SK-N-SH (cell line): Measurements from ENCODE around the gene TMEM269. TPM values are rescaled to one million over a fixed set of nuclear protein-coding genes. Genes with fewer than 3 reads are reported as not detected.

Experiments used
- CTCF ChIA-PET: fragments of 300-600, 350-600 bp; formaldehyde crosslinking; extraction: SDS; loops from one replicate; lab custom pipeline; 2021; lab: Yijun Ruan, JAX
- POLR2A ChIA-PET: fragments of 350-600 bp; sonication (Branson Sonifier 250); formaldehyde crosslinking; extraction: SDS; loops from one replicate; lab custom pipeline; 2020; ENCODE audit warnings: antibody characterized with exemption, inconsistent platforms; lab: Yijun Ruan, JAX
- DNase-seq: peaks from one replicate; pipeline ENCODE4 v3.0.0; 2012
- H2AFZ ChIP-seq: fragments of 200-600 bp; sonication (generic); 2 replicates; pipeline ENCODE4 v1.8.1; 2016; ENCODE audit warnings: antibody characterized with exemption, mild to moderate bottlenecking, low read depth
- H3F3A ChIP-seq: fragments of 200-600 bp; sonication (generic); replicated peaks from 2 replicates; pipeline ENCODE3; 2016; ENCODE audit warnings: antibody characterized with exemption, mild to moderate bottlenecking; ENCODE audit not compliant: insufficient read depth
- H3K27ac ChIP-seq, 2 experiments: fragments of 200-500 bp in 1 of 2; fragments of 200-600 bp in 1 of 2; sonication (Bioruptor generic) in 1 of 2; sonication (generic), shearing (Covaris generic) in 1 of 2; 2 replicates each; pipeline versions ENCODE4 v1.5.1 to v1.6.1; 2014 to 2016; ENCODE audit warnings: low read depth in 2 of 2, inconsistent platforms in 1 of 2, low read length in 1 of 2, mild to moderate bottlenecking in 1 of 2, mixed read lengths in 1 of 2
- H3K27me3 ChIP-seq: fragments of 200-600 bp; sonication (generic), shearing (Covaris generic); 2 replicates; pipeline ENCODE4 v1.6.1; 2016; ENCODE audit warnings: mixed run types; ENCODE audit not compliant: insufficient read depth
- H3K36me3 ChIP-seq, 2 experiments: fragments of 200-500 bp in 1 of 2; fragments of 200-600 bp in 1 of 2; sonication (Bioruptor generic) in 1 of 2; sonication (generic) in 1 of 2; replicated peaks in 1 of 2; 2 replicates each; pipeline versions ENCODE3 to v1.5.1; 2014 to 2016; ENCODE audit warnings: low read length in 1 of 2, mild to moderate bottlenecking in 1 of 2; ENCODE audit not compliant: insufficient read depth in 2 of 2, control insufficient read depth in 1 of 2
- H3K4me1 ChIP-seq, 2 experiments: fragments of 200-500 bp in 1 of 2; fragments of 200-600 bp in 1 of 2; sonication (Bioruptor generic) in 1 of 2; sonication (generic), shearing (Covaris generic) in 1 of 2; 2 replicates each; pipeline versions ENCODE4 v1.5.1 to v1.6.1; 2014 to 2016; ENCODE audit warnings: low read depth in 1 of 2, low read length in 1 of 2, mixed run types in 1 of 2; ENCODE audit not compliant: insufficient read depth in 2 of 2, control insufficient read depth in 1 of 2
- H3K4me2 ChIP-seq: fragments of 200-600 bp; sonication (generic), shearing (Covaris generic); 2 replicates; pipeline ENCODE4 v1.6.1; 2017; ENCODE audit warnings: mixed run types
- H3K4me3 ChIP-seq, 2 experiments: fragments of 200-500 bp in 1 of 2; fragments of 200-600 bp in 1 of 2; sonication (Bioruptor generic) in 1 of 2; sonication (generic), shearing (Covaris generic) in 1 of 2; 2 replicates each; pipeline versions ENCODE4 v1.5.1 to v1.8.1; 2014 to 2016; ENCODE audit warnings: low read depth in 2 of 2, inconsistent platforms in 1 of 2, low read length in 1 of 2, mild to moderate bottlenecking in 1 of 2, mixed read lengths in 1 of 2, moderate library complexity in 1 of 2
- H3K79me2 ChIP-seq: fragments of 200-600 bp; sonication (generic); 2 replicates; pipeline ENCODE4 v1.8.1; 2017; ENCODE audit warnings: mild to moderate bottlenecking; ENCODE audit not compliant: insufficient read depth
- H3K9ac ChIP-seq: fragments of 200-600 bp; sonication (generic); 2 replicates; pipeline ENCODE4 v1.6.1; 2017; ENCODE audit warnings: mixed run types
- H3K9me2 ChIP-seq: fragments of 200-600 bp; sonication (generic); 2 replicates; pipeline ENCODE4 v1.6.1; 2017; ENCODE audit warnings: mixed run types
- H3K9me3 ChIP-seq: fragments of 200-600 bp; sonication (generic); 2 replicates; pipeline ENCODE4 v1.6.1; 2017; ENCODE audit warnings: mixed run types, mild to moderate bottlenecking, moderate library complexity
- H4K20me1 ChIP-seq: fragments of 200-600 bp; sonication (generic); 2 replicates; pipeline ENCODE4 v1.6.1; 2017; ENCODE audit warnings: mild to moderate bottlenecking, mixed run types; ENCODE audit not compliant: insufficient read depth
- EP300 ChIP-seq, 2 experiments: IDR thresholded peaks; 2 replicates each; pipeline versions ENCODE4 v1.4.0 to v1.6.1; 2012; ENCODE audit warnings: borderline replicate concordance in 1 of 2, low read depth in 1 of 2, low read length in 1 of 2
- EZH2phosphoT487 ChIP-seq: fragments of 200-600 bp; sonication (generic); IDR thresholded peaks from 2 replicates; pipeline ENCODE4 v1.6.1; 2017; ENCODE audit warnings: low read depth, mixed run types, mild to moderate bottlenecking, antibody characterized with exemption, moderate library complexity, borderline replicate concordance
- FOSL2 ChIP-seq: IDR thresholded peaks from 2 replicates; pipeline ENCODE4 v1.4.0; 2012; ENCODE audit warnings: low read depth, mild to moderate bottlenecking, moderate library complexity, borderline replicate concordance
- FOXM1 ChIP-seq: IDR thresholded peaks from 2 replicates; pipeline ENCODE4 v1.4.0; 2012; ENCODE audit warnings: low read depth, mild to moderate bottlenecking
- POLR2AphosphoS5 ChIP-seq: IDR thresholded peaks from 2 replicates; pipeline ENCODE4 v1.6.1; 2012; ENCODE audit warnings: low read depth, low read length
- SIN3A ChIP-seq: IDR thresholded peaks from 2 replicates; pipeline ENCODE4 v1.6.1; 2012; ENCODE audit warnings: low read depth, mild to moderate bottlenecking, low read length, moderate library complexity, borderline replicate concordance
- SMC3 ChIP-seq: IDR thresholded peaks from 2 replicates; pipeline ENCODE4 v1.6.1; 2012; ENCODE audit warnings: low read depth, low read length, improper control_type of control experiment
- TAF1 ChIP-seq: IDR thresholded peaks from 2 replicates; pipeline ENCODE4 v1.6.1; 2012; ENCODE audit warnings: low read depth, mild to moderate bottlenecking, low read length, moderate library complexity, borderline replicate concordance
- TEAD4 ChIP-seq: IDR thresholded peaks from 2 replicates; pipeline ENCODE4 v1.4.0; 2012; ENCODE audit warnings: mild to moderate bottlenecking, borderline replicate concordance; ENCODE audit not compliant: insufficient read depth
- YY1 ChIP-seq: IDR thresholded peaks from 2 replicates; pipeline ENCODE4 v1.4.0; 2012; ENCODE audit warnings: low read depth, mild to moderate bottlenecking
- WGBS: methylation state at CpG from one replicate; pipeline ENCODE4 v1.1.6; 2017; ENCODE audit warnings: low lambda C conversion rate; 5-methylcytosine and 5-hydroxymethylcytosine counted together
- polyA plus RNA-seq, 3 experiments: library from polyadenylated mRNA; depleted of rRNA; stranded (reverse); fragments of >200 nt; gene quantifications; 2 replicates each; pipeline ENCODE4 v1.2.3, GENCODE V29; 2012
- TF ChIP-seq, protein P1 (sequence below): IDR thresholded peaks from 2 replicates; pipeline ENCODE4 v1.4.0; 2012; ENCODE audit warnings: low read depth, borderline replicate concordance
- TF ChIP-seq, protein P2 (sequence below): fragments of 200-600 bp; sonication (generic); IDR thresholded peaks from 2 replicates; pipeline ENCODE4 v1.6.1; 2017; ENCODE audit warnings: antibody characterized with exemption, mild to moderate bottlenecking, moderate library complexity

TMEM269 gene
- polyA plus RNA-seq, 1 of the 3 experiments (the other 2 are of a cell fraction): 0.05 TPM

DNA sequence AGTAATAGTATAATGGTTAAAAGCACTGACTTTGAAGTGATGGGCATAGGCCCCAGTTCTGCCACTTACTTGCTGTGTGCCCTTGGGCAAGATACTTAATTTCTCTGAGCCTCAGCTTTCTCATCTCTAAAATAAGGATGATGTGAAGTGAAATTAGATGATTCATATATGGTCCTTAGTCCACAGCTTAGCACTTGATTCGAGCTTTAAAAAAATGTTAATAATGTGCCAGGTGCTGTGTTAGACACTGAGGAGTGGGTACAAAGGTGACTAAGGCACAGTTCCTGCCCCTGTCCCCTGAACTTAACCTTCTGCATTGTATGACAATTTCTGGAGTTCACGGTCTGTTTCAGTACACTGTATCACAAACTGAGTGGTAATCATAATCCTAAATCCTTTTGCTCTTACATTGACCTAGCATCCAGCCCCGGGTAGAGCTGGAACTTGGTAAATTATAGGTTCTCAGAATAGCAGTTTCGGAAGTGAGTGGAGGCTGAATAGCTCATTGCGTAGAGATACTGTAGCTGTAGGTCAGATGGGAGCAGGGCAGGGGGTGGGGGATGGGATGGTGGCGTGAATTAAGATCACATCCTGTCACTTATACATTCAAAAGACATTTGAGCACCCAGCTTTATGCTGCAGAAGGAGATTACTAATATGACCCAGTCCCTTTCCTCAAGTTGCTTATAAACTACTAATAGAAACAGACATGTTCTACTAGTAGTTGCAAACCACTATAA is 63.1 kb downstream of the TMEM269 start:
- Histone ChIP-seq H3K9me3 (no peaks in the 10 kb centered on the region), H3K36me3 (peaks cover 13 to 25% of the 10 kb centered on the region in 2 experiments), H4K20me1 (no peaks in the 10 kb centered on the region), H3K4me3 (peak overlapping the region; percentile 64 to 73), H3K9me2 (no peaks in the 10 kb centered on the region), H3K4me1 (peaks cover 0 to 11% of the 10 kb centered on the region in 2 experiments; a peak in 2 of 4 replicates), H3K79me2 (peaks cover 26% of the 10 kb centered on the region; the same call in 1 of the 2 replicates), H3K27ac (no peak overlapping the region), H2AFZ (no peak overlapping the region), H3K4me2 (peak overlapping the region; percentile 77), H3F3A (peaks cover under 1% of the 10 kb centered on the region), H3K27me3 (no peaks in the 10 kb centered on the region), H3K9ac (no peak overlapping the region)
- 67% methylated on average over 6 of the region's 6 CpGs for WGBS
- ChIA-PET CTCF (interaction anchor here (0.6 to 3.3 kb wide), 8 partner anchors 12 to 676 kb away, joined by 3 to 16 read pairs (median 4); no protein-coding TSS in a partner anchor), POLR2A (no interaction called here)
- TF ChIP-seq EP300 (IDR thresholded peaks at IDR 0.05; ENCODE audit: borderline replicate concordance in 1 of 2, low read depth in 1 of 2, low read length in 1 of 2): no peak
- no peak for TF ChIP-seq TAF1
- TF ChIP-seq YY1: no peak
- TF ChIP-seq POLR2AphosphoS5: no peak
- TF ChIP-seq, protein P1, sequence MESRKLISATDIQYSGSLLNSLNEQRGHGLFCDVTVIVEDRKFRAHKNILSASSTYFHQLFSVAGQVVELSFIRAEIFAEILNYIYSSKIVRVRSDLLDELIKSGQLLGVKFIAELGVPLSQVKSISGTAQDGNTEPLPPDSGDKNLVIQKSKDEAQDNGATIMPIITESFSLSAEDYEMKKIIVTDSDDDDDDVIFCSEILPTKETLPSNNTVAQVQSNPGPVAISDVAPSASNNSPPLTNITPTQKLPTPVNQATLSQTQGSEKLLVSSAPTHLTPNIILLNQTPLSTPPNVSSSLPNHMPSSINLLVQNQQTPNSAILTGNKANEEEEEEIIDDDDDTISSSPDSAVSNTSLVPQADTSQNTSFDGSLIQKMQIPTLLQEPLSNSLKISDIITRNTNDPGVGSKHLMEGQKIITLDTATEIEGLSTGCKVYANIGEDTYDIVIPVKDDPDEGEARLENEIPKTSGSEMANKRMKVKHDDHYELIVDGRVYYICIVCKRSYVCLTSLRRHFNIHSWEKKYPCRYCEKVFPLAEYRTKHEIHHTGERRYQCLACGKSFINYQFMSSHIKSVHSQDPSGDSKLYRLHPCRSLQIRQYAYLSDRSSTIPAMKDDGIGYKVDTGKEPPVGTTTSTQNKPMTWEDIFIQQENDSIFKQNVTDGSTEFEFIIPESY: no peak
- TF ChIP-seq FOXM1: no peak
- no peak for TF ChIP-seq EZH2phosphoT487
- no peak for TF ChIP-seq TEAD4
- no peak for TF ChIP-seq SMC3
- TF ChIP-seq, protein P2, sequence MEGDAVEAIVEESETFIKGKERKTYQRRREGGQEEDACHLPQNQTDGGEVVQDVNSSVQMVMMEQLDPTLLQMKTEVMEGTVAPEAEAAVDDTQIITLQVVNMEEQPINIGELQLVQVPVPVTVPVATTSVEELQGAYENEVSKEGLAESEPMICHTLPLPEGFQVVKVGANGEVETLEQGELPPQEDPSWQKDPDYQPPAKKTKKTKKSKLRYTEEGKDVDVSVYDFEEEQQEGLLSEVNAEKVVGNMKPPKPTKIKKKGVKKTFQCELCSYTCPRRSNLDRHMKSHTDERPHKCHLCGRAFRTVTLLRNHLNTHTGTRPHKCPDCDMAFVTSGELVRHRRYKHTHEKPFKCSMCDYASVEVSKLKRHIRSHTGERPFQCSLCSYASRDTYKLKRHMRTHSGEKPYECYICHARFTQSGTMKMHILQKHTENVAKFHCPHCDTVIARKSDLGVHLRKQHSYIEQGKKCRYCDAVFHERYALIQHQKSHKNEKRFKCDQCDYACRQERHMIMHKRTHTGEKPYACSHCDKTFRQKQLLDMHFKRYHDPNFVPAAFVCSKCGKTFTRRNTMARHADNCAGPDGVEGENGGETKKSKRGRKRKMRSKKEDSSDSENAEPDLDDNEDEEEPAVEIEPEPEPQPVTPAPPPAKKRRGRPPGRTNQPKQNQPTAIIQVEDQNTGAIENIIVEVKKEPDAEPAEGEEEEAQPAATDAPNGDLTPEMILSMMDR: no peak
- TF ChIP-seq FOSL2: no peak
- no peak for TF ChIP-seq SIN3A
- DNase-seq: no peak
